Stimulated activated CD8-positive, alpha-beta memory T cell treated with anti-CD3 and anti-CD28 coated beads, Interleukin-7, amount 100 ng/mL, for 24 hours (primary cell): ENCODE measurements around the gene R3HDM4.

ENCODE experiments used
- DNase-seq: peaks from one replicate; pipeline ENCODE4 v3.0.0-alpha.2; 2020; ENCODE audit warnings: low read depth

The R3HDM4 gene

GRCh38 chr19:929891-930258, 16.9 kb upstream of the R3HDM4 start:
- DNase-seq: no peak

- DNase-seq: no peak
Observed at GRCh38 chr19:929203-929890, 16.3 kb upstream of the R3HDM4 start.

DNA sequence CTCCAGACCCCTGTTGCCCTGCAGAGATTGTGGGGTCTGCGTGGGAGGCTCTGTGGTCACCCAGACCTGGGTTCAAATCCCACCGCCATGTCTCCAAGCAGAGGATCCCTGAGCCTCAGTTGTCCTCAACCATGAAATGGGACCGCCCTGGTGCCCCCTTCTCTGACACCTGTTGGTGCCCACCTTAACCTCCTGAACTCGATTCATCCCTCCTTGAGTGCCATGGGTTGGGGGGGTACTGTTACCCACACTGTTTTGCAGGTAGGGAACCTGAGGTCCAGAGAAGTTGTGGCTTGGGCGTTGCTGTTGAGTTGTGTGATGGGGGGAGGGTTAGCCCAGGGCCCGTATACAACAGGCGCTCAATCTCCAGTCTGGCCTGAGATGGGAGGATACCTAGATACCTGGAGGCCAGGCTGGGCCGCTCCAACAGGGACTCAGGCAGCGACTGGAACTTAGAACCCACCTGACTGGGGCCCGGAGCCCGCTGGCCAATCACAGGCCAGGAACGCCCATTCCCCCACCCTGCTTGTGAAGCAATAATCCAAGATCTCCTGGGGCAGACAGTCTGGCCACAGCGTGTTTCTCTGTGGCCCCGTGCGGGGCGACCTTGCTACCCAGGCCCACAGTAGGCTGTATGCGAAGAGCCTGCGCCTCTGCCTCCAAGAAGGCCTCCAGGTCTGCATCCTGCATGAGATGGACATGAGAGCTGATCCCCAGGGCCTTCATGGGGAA, 15.6 kb upstream of the R3HDM4 start:
- no peak for DNase-seq

- DNase-seq: no peak
Observed at GRCh38 chr19:927780-928401, 14.9 kb upstream of the R3HDM4 start.

GRCh38 chr19:927351-927779, 14.3 kb upstream of the R3HDM4 start:
- DNase-seq: no peak

- DNase-seq: no peak
Observed at GRCh38 chr19:926589-927350, 13.8 kb upstream of the R3HDM4 start.

DNA sequence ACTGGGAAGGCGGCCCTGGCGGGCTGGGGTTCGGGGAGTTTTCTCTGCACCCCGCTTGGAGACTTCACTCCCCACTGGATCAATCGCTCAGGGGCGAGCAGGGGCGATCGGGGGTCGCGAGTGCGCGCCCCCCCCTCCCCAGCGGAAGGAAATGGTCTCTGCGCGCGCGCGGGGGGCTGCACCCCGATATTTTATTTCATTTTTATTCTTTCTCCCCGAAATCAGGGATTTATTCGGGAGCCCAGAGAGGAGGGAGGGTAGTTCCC, 13.2 kb upstream of the R3HDM4 start:
- no peak for DNase-seq

DNA sequence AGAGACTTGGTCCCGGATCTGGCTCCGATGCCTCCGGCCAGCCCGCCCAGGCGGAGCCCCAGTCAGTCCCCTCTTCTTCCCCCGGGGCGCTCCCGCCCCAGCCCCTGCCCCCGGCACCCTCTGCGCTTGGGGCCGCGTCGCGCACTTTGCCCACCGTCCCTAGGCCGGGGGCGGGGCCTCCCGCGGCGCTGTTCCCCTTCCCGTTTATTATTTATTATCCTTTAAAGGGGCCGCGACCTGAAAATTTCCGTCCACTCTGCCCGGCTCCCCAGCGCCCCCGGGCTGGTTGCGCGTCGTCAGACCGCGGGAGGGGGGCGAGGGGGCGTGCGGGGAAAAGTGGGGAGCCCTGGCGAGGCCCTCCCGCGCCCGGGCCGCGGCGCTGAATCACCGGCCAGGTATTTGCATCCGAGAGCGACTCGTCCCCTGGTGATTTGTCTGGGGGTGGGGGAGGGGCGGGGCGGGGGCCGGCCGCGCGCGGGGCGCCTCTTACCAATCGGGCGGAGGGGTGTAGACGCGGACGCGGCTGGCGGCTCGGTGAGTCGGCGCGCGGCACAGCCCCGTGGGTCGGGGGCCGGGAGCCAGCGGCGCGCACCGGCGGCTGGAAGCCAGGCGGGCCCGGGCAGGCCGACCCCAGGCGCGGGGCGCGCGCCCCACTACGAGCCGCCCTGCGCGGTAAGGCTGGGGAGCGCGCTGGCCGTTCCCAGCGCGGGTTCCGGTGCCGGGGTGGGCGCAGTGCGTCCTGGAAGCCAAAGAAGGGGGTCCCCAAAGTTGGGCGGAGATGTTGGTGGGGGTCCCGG, 12.7 kb upstream of the R3HDM4 start, which contains the start of gene ARID3A:
Gene ARID3A, plus strand, starts transcription at position 510 of the 797 bp plus-strand sequence. CDS start 3,494 bp downstream, outside the sequence.
- no peak for DNase-seq

DNA sequence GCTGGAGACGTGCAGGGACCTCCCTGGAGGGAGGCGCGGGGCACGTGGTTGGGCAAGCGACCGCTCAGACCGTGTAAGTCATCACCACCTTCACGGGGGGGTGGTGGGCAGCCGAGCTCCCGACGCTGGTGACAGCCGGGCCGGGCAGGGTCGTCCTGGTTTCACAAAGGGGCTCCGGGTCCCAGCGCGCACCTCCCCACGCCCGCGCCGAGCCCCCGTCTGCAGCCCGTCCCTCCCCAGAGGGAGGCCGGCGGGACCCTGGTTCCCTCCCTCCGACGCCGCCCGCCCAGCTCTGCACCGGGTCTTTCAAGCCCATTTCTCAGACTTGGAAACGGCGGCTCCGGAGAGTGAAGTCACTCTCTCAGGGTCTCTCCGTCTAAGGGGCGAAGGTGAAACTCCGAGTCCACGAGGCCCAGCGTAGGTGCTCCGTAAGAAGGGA, 12.1 kb upstream of the R3HDM4 start:
- DNase-seq: no peak

DNA sequence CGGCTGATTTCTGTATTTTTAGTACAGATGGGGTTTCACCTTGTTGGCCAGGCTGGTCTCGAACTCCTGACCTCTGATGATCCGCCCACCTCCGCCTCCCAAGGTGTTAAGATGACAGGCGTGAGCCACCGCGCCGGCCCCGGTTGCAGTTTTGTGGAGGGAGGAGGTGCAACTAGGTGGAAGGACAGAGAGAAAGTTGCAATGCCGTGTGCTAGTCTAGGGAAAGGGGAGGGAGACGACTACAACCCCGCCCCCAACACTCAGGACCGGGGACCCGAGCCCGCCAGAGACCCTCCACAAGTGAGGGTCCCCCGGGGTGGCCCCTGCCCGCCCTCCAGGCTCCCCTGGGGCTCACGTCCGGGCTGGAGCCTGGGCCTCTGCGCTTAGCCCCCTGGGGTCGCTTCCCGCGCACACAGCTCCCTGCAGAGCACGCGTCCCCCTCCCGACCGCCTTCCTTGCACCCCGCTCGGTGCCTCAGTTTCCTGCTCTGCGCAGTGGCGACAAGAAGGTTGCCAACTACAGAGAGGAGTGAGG, 11.6 kb upstream of the R3HDM4 start:
- DNase-seq: no peak

DNA sequence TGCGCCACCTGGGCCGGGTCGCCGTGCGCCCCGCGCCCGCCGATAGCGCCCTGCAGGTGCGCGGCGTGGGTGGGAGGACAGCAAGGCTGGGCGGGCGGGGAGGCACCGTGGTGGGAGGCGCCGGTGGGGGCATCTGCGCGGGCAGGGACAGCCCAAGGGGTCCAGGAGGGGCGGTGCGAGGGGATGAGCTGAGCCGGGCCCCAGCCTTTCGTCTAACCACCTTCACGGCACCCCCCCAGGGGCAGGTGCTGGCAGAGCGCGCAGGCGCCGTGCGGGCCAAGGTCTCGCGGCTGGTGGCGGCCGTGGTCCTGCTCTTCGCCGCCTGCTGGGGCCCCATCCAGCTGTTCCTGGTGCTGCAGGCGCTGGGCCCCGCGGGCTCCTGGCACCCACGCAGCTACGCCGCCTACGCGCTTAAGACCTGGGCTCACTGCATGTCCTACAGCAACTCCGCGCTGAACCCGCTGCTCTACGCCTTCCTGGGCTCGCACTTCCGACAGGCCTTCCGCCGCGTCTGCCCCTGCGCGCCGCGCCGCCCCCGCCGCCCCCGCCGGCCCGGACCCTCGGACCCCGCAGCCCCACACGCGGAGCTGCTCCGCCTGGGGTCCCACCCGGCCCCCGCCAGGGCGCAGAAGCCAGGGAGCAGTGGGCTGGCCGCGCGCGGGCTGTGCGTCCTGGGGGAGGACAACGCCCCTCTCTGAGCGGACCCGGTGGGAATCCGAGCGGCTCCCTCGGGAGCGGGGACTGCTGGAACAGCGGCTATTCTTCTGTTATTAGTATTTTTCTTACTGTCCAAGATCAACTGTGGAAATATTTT, 7.2 kb upstream of the R3HDM4 start:
- DNase-seq: no peak

DNA sequence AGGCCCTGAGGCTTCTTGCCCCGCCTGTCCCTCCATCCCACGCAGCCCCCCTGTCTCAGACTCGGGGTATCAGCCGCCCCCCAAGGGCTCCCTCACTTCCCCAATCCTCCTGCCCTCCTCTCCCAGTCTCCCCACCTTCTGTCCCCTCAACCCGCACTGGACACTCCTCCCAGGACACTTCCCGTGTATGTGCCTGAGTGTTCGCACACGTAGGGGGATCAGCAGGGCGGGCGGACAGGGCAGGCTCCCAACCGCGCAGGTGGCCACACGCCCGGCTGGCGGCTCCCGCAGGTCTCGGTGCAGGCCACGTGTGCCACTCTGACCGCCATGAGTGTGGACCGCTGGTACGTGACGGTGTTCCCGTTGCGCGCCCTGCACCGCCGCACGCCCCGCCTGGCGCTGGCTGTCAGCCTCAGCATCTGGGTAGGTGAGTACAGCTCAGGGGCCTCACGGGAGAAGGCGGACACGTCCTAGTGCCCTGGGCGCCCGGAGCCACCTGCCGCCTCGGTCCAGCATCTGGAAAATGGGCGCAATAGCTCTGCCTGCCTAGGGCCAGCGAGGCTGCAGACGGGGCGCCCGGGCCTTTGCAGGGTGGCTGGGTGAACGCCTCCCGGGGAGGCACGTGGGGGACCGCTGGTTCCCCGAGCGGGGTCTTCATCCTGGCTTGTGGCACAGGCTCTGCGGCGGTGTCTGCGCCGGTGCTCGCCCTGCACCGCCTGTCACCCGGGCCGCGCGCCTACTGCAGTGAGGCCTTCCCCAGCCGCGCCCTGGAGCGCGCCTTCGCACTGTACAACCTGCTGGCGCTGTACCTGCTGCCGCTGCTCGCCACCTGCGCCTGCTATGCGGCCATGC, 6.4 kb upstream of the R3HDM4 start:
- DNase-seq: no peak

- no peak for DNase-seq
Observed at GRCh38 chr19:918481-919198, 5.6 kb upstream of the R3HDM4 start.

- no peak for DNase-seq
Observed at GRCh38 chr19:918152-918437, 5.1 kb upstream of the R3HDM4 start.

- DNase-seq: no peak
Observed at GRCh38 chr19:917323-918151, 4.5 kb upstream of the R3HDM4 start, which contains the start of gene KISS1R. Gene KISS1R, plus strand, starts transcription at chr19:917333. Its CDS starts 170 bp downstream, at chr19:917503.

DNA sequence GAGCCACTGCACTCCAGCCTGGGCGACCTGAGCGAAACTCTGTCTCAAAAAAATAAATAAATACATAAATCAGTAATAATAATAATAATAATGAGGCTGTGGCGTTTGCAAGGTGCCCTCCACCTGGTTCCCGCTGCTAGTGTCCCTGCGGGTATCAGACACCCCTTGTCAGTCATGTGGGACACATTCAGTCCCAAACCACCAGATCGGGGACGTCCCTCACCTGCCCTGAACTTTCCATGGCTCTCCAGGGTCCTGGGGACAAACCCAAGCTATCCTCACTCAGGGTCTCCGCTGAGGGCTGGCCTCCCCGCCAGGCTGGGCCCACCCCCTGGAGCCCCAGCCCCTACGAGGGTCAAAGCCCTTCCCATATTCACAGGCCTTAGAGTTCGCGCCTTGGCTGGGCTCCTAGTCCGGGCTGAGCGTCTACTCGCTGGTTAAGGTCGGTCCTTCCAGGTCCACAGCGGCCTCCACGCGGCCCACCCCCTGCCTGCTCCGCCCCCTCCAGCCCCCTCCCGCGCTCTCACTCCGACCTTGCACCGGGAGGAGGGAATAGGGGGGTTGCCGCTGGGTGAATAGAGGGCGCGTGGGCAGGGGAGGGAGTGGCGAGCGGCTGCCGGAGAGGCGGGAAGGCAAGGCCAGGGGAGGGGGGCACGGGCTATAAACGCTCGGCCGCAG, 3.8 kb upstream of the R3HDM4 start:
- no peak for DNase-seq

DNA sequence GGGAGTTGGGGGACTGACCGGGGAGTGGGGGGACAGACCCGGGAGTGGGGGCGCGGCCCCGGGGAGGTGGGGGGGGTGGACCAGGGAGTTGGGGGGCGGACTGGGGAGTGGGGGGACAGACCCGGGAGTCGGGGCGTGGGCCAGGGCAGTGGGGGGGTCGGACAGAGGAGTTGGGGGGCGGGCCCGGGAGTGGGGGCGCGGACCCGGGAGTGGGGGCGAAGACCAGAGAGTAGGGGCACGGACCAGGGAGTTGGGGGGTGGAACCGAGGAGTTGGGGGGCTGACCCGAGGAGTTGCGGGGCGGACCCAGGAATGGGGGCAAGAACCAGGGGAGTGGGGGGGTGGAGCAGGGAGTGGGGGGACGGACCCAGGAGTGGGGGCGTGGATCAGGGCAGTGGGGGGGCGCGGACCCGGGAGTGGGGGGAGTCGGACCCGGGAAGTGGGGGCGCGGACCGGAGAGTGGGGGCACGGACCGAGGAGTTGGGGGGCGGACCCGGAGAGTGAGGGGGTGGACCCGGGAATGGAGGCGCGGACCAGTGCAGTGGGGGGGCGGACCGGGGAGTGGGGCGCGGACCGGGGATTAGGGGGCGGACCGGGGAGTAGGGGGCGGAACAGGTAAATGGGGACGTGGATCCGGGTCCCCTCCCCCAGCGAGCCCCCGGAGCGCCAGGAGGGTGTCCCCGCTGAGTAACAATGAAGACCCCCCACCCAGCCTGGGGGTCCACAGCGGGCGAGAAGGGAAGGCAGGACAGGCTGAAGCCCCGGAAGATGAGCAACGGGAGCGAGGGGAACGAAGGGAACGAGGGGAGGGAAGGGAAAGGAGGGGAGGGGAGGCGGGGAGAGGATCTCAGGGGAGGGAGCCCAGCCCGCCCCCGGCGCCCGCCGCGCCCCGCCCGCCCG, 589 bp downstream of the R3HDM4 start:
- no peak for DNase-seq
